ENCODE measurements around the gene PDE10A. TPM values are rescaled to one million over a fixed set of nuclear protein-coding genes. Genes with fewer than 3 reads are reported as not detected.
A peak's percentile ranks its signal among the peaks of the same experiment; 100 is the strongest.

PDE10A gene
- total RNA-seq, 6 donors from 2014 or later, result 0.89 to 4.9 (median 1.4) TPM

GRCh38 chr6:165649166-165650137 lies 13.6 kb downstream of the PDE10A start:
- TF ChIP-seq POLR2A (IDR thresholded peaks at IDR 0.05) (no peak), POLR2AphosphoS5 (IDR thresholded peaks at IDR 0.05) (no peak), EP300 (IDR thresholded peaks at IDR 0.05) (no peak), CTCF (IDR thresholded peaks at IDR 0.05) (no peak)
- Histone ChIP-seq H3K9me3 (no peaks in the 10 kb centered on the region), H3K4me1 (no peaks in the 10 kb centered on the region), H3K27me3 (no peaks in the 10 kb centered on the region), H3K27ac (no peak overlapping the region), H3K4me3 (no peak overlapping the region), H3K36me3 (no peaks in the 10 kb centered on the region)
- DNase-seq (no peak), ATAC-seq (ENCODE audit: low FRiP score in 2 of 2) (peak in 1 of 2 donors; percentile 57)
- 58 to 64% methylated on average over 10 to 11 of the region's 11 CpGs for WGBS, 2 donors

GRCh38 chr6:165647041-165647440 lies 16.0 kb downstream of the PDE10A start:
- WGBS, 2 donors, result 56 to 68% methylated on average over 6 of the region's 6 CpGs
- ATAC-seq (ENCODE audit: low FRiP score in 2 of 2) (no peak), DNase-seq (peak in 1 of 2 donors; percentile 28)
- TF ChIP-seq CTCF (IDR thresholded peaks at IDR 0.05), result no peak
- no peak for TF ChIP-seq POLR2AphosphoS5 (IDR thresholded peaks at IDR 0.05)
- no peak for TF ChIP-seq EP300 (IDR thresholded peaks at IDR 0.05)
- no peak for TF ChIP-seq POLR2A (IDR thresholded peaks at IDR 0.05)
- H3K9me3 ChIP-seq, result no peaks in the 10 kb centered on the region
- H3K4me3 ChIP-seq, result no peak overlapping the region
- no peaks in the 10 kb centered on the region for H3K4me1 ChIP-seq
- H3K36me3 ChIP-seq, result no peaks in the 10 kb centered on the region
- no peaks in the 10 kb centered on the region for H3K27me3 ChIP-seq
- H3K27ac ChIP-seq, result no peak overlapping the region

GRCh38 chr6:165645919-165646318 lies 17.1 kb downstream of the PDE10A start:
- no peak for TF ChIP-seq EP300 (IDR thresholded peaks at IDR 0.05)
- no peak for TF ChIP-seq POLR2A (IDR thresholded peaks at IDR 0.05)
- no peak for TF ChIP-seq POLR2AphosphoS5 (IDR thresholded peaks at IDR 0.05)
- TF ChIP-seq CTCF (IDR thresholded peaks at IDR 0.05), result no peak
- Histone ChIP-seq H3K36me3 (no peaks in the 10 kb centered on the region), H3K27ac (no peak overlapping the region), H3K4me1 (no peaks in the 10 kb centered on the region), H3K27me3 (no peaks in the 10 kb centered on the region), H3K4me3 (no peak overlapping the region), H3K9me3 (no peaks in the 10 kb centered on the region)
- DNase-seq (no peak), ATAC-seq (ENCODE audit: low FRiP score in 2 of 2) (no peak)
- WGBS, 2 donors, result 86 to 94% methylated on average over 6 of the region's 6 CpGs

- no peak for TF ChIP-seq CTCF (IDR thresholded peaks at IDR 0.05)
- TF ChIP-seq POLR2A (IDR thresholded peaks at IDR 0.05), result no peak
- no peak for TF ChIP-seq POLR2AphosphoS5 (IDR thresholded peaks at IDR 0.05)
- TF ChIP-seq EP300 (IDR thresholded peaks at IDR 0.05), result no peak
- WGBS, 2 donors, result 90 to 94% methylated on average over 15 of the region's 15 CpGs
- H3K9me3 ChIP-seq, result no peaks in the 10 kb centered on the region
These were observed 18.3 kb downstream of the PDE10A start for GRCh38 chr6:165644586-165645266.

More at GRCh38 chr6:165644586-165645266, 18.3 kb downstream of the PDE10A start:
- Histone ChIP-seq H3K4me1 (no peaks in the 10 kb centered on the region), H3K27me3 (no peaks in the 10 kb centered on the region), H3K4me3 (no peak overlapping the region), H3K27ac (no peak overlapping the region), H3K36me3 (no peaks in the 10 kb centered on the region)
- peak in 1 of 2 donors; percentile 14 for DNase-seq
- no peak for ATAC-seq (ENCODE audit: low FRiP score in 2 of 2)
